G401 (cell line): Measurements from ENCODE around the gene CLDN7. TPM values are rescaled to one million over a fixed set of nuclear protein-coding genes. Genes with fewer than 3 reads are reported as not detected.

Experiments used
- DNase-seq: peaks from one replicate; pipeline ENCODE4 v3.0.0-alpha.2; 2015; ENCODE audit warnings: low spot score
- in situ Hi-C: cut with HindIII; loops from 2 replicates; pipeline ENCODE4 v1.10.0; 2016; ENCODE audit warnings: low sequenced_read_pairs, mixed read lengths
- total RNA-seq: library from RNA; depleted of rRNA; stranded (reverse); fragments of >200 nt; shearing (Covaris generic); gene quantifications from 2 replicates; pipeline ENCODE4 v1.2.3, GENCODE V29; 2014; rRNA removed

The CLDN7 gene
- 0.17 and 3.5 TPM in 2 replicates for total RNA-seq

DNA sequence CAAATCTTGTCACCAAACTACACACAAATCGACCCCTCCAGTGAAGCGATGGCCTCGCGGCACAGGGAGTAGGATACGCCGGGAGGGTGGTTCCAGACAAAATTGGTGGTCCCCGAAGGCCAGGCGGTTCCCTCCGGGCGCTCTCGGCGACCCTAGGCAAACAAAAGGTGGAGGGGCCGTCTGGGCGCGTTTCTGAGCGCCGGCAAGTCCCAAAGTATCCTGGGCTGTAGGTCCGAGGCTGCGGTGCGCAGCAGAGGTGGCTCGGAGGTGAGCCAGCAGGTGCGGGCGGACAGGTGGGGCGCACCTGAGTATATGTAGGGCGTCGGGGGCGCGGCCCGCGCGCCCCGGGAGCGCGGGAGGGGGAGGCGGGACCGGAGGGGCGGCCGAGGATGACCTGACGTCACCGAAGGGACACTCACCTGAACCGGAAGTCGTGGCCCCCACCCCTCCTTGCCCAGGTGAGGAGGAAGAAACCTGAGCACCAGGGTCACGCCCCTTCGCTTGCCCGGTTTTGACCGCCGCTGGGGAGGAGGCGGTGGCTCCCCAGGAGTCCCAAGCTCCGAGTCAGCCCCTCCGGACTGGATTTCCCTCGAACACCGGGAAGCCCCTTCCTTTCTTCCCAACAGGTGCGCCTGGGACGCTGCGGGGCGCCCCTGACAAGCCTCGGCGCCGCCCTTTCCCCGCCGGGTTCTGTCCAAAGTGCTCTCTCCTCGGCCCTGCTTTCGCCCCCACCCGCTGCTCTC is at the start of gene CLDN7:
TSS of gene CLDN7 (minus strand) at position 287 of the 743 bp plus-strand sequence. CDS start 435 bp downstream, outside the sequence.
- in situ Hi-C loops = no loop called here
- DNase-seq = no peak

- DNase-seq = no peak
- in situ Hi-C loops = no loop called here
Observed at GRCh38 chr17:7311110-7311705, 48.9 kb upstream of the CLDN7 start.

- in situ Hi-C loops = no loop called here
- no peak for DNase-seq
Observed at GRCh38 chr17:7309628-7310027, 47.4 kb upstream of the CLDN7 start.

DNA sequence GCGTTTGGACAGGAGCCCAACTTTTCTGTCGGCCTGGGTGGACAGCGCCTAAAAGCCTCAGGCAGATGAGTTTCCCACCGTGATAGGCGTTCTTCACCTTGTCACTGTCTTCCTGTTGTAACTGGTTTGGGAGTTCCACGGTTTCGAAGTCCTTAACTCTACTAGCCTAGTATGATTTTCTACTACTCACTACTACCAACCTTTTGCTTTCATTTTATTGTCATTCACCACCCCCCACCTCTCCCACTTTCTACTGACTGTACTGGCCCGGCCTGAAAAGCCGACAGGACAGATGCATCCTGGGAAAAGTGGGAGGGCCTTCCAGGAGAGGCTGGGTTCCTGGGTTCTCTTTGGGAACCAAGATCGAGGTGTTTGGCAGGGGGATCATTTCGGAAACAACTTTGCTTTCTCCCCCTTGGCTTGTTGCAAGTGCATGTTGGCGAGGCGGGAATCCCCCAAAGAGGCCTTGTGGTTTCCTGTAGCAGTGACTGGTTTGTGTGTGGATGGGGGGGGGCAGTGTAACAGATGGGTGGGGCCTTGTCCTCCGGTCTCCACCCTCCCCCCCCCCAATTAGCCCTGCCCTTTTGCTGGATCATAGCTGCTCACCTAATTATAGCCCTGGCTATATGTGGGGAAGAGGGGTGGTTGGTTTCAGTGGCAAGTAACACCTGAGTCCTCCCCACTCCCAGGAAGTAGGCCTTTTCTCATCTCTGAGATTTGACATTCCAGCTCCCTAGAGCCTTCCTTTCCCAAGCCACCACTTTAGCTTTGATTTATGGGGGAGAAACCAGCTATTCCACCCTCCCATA is 46.6 kb upstream of the CLDN7 start:
- peak; percentile 73 for DNase-seq
- in situ Hi-C loops = no loop called here

DNA sequence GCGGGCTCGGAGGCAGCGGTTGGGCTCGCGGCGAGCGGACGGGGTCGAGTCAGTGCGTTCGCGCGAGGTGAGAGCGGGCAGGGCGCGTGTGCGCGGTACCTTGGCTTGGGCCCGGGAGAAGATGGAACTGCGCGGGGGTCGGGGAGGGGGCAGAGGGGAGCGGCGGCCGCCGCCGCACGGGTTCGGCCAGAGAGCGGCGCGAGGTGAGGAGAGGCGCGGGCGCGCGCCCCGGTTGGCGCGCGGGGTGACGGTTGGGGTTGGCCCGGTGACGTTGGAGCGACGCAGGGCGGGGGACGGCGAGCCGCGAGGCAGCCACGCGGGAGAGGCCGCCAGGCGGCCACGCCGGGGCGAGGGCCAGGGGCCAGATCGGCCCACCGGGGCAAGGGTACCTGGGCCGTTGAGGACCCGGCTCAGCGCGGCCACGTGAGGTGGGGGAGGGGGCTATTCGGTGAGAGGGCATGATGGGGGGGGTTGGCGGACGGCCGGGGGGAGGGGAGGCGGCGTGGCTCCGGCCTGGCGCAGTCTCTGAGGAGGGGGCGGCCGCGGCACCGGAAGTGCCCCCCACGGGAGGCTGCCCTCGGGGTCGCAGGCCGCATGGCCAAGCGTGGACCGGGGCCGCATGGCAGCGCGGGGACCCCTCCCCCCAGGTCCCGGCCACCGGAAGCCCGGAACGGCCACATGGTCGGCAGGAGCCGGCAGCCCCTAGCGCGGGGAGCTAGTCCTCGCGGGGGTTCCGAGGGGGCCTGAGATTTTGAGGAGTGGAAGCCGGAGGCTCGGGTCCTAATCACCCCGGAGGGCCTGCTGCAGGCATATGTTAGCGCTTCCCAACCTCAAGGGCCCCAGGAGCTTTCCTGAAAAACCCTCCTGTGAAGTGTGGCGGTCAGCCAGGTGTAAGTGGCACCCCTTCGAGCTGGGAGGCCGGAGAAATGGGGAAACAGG is 45.7 kb upstream of the CLDN7 start:
- in situ Hi-C loops = no loop called here
- DNase-seq = no peak

DNA sequence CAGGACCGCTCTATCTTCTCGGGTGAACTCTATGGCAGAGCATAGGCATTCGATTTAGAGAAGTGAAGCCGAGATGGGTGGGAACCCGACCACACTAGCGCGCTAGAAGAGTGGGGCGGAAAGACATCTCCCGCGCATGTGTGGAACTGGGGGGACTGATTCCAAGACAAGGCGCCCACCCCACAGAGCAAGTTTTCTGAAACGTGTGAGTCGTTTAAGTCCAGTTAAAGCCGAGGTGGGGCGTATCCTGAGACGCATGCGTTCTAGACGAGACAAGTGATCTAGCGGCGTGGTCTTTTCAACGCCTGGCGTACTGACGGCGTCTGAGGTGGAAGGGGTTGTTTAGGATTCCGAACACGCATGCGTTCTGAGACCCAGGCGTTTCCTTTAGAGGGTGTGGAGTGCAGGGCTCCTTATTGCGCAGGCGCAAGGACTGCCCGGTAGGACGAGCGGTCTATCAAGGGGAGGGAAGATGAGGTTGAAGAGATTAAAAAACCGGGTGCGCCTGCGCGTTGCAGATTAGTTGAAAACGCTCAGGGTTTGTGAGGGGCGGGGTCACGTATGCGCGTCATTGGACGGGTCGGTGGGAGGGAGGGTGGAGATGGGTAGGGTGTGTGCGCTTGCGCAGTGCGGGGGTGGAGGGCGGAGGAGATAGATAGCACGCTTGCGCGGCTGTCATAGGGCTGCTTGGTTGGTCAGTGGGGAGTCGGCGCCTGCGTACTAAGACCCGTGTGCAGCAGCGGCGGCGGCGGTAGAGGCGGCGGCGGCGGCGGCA is 44.8 kb upstream of the CLDN7 start, which contains the start of gene EIF5A:
TSS of gene EIF5A (plus strand) at position 718 of the 775 bp plus-strand sequence. CDS start 2,008 bp downstream, outside the sequence.
- peak; percentile 100 for DNase-seq
- in situ Hi-C loops = no loop called here

DNA sequence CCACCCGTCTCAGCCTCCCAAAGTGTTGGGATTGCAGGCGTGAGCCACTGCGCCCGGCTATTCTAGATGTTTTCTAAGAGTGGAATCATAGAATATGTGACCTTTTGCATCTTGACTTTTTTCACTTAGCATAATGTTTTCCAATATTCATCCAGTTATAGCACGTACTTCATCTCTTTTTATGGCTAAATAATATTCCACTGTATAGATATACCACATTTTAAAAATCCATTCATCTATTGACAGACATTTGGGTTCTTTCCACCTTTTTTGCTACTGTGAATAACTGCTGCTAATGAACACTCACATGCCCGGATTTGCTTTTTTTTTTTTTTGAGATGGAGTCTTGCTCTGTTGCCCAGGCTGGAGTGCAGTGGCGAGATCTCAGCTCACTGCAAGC is 41.9 kb upstream of the CLDN7 start:
- in situ Hi-C loops = no loop called here
- DNase-seq = no peak

DNA sequence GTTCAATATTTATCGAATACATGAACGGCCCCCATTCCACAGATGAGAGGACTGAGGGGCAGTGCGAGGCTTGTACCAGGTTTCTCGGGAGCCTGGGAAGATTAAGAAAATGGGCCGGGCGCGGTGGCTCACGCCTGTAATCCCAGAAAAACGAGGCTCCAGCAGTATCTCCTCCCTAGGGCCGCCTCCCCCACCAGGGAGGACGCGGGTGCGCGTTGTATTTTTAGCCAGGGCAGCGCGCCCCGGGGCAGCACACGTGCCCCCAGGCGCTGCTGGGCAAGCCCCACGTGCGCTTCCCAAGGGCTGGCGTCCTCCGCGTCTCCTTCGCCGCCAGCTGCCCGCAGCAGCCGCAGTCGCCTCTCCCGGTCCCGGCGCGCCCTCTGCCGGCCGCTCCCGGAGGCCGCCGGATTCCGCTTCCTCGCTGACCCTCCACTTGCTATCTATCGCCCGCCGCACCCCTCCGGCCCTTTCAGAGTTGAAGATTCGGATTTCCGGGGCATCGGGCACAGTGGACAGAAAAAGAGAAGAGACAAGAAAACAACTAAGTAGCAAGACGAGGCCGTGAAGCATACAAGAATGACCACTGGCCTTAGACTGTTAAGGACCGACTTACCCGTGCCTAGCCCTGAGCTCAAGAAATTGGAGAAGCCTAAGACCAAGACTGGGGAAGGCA is 34.0 kb upstream of the CLDN7 start:
- DNase-seq = peak; percentile 70
- in situ Hi-C loops = no loop called here

GRCh38 chr17:7295230-7296180 is 33.2 kb upstream of the CLDN7 start:
- in situ Hi-C loops = no loop called here
- DNase-seq = no peak

- in situ Hi-C loops = no loop called here
- DNase-seq = peak; percentile 47
Observed at GRCh38 chr17:7294614-7295153, 32.4 kb upstream of the CLDN7 start, which contains the start of gene YBX2. Gene YBX2, minus strand, starts transcription at chr17:7294639. Its CDS starts 139 bp downstream, at chr17:7294500.

GRCh38 chr17:7293816-7294613 is 31.7 kb upstream of the CLDN7 start:
- in situ Hi-C loops = no loop called here
- DNase-seq = no peak

- no peak for DNase-seq
- in situ Hi-C loops = no loop called here
Observed at GRCh38 chr17:7293159-7293558, 30.9 kb upstream of the CLDN7 start.

- no peak for DNase-seq
- in situ Hi-C loops = no loop called here
Observed at GRCh38 chr17:7292729-7293128, 30.5 kb upstream of the CLDN7 start.

DNA sequence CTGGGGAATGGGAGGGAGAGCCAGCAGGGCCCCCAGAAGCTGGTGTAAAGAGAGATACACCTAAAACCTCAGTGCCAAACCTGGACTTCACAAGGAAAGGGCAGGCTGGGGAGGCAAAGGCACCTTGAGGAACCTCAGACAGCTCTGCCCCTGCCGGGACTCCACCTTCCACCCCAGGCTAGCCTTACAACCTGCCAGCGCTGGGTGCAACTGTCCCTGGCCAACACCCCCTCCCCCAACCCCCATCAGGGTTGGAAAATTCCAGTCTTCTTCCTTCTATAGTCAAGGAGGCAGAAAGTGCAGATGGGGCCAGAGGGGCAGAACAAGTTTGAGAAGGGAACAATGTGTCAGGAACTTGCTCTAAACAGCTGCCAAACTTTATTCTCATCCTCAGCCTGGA is 29.9 kb upstream of the CLDN7 start:
- in situ Hi-C loops = no loop called here
- no peak for DNase-seq

DNA sequence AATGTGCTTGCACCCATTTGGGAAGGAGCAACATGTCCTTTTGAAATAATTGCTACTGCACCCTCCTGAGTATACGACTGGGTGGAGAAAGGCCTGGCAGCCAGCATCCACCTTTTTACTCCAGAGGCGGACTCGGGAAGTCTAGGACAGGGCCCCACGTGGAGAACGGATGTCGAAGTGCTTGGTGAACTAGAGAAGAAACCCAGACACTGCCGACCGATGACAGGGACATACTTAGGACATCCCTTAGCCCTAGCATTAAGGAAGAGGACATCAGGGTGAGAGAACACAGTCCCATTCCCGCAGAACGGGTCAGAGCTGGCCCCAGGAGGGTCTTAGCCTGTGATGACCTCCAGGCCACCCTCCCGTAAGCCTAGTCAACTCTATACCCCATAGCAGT is 28.4 kb upstream of the CLDN7 start:
- DNase-seq = no peak
- in situ Hi-C loops = no loop called here

- in situ Hi-C loops = no loop called here
- no peak for DNase-seq
Observed at GRCh38 chr17:7290166-7290565, 27.9 kb upstream of the CLDN7 start.
